ENCODE results near the gene NPL.

Gene NPL

DNA sequence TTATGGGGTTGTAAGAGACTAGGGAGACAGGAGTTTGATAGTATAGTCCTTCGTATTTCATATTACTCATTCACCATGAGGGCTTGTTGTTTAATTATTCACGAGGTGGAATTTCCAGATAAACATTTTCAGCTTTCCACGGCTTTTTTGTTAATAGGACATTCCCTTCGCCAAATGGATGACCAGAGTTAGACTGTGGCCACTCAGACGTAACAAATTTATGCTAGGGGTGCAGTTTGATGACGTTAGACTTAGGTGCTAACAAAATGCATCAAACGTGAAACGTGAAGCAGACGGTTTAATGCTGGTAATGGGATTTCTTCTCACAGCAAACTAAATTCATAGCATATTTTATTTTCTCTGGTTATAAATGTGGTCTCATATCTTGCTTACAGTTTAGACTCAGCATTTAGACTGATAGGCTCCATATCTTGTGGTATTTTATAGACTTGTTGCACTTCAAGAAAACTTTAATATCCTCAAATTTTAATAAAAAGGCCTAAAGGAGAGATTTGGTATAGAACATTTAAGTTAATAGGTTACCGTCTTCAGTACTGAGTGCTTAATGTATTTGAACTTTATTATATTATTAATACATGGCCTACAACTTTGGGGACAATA lies 51.9 kb downstream of the NPL start:
- Histone ChIP-seq H3K4me3 (ENCODE audit: low read length) (peak overlapping the region; percentile 43), H3K9ac (ENCODE audit: low read length) (no peak overlapping the region)

GRCh38 chr1:182842265-182842664 lies 52.7 kb downstream of the NPL start:
- Histone ChIP-seq H3K36me3 (ENCODE audit: control insufficient read depth, insufficient read depth, low read length) (peaks cover 6% of the 10 kb centered on the region), H3K27ac (ENCODE audit: low read depth, low read length) (no peak overlapping the region), H3K27me3 (ENCODE audit: control insufficient read depth, insufficient read depth, low read length) (no peaks in the 10 kb centered on the region), H3K4me1 (ENCODE audit: control insufficient read depth, insufficient read depth, low read length) (peaks cover 10% of the 10 kb centered on the region), H3K9ac (ENCODE audit: low read length) (no peak overlapping the region), H3K4me3 (ENCODE audit: low read length) (no peak overlapping the region)

More for the DNA sequence above, 51.9 kb downstream of the NPL start:
- peaks cover 10% of the 10 kb centered on the region for H3K4me1 ChIP-seq (ENCODE audit: control insufficient read depth, insufficient read depth, low read length)
- H3K36me3 ChIP-seq (ENCODE audit: control insufficient read depth, insufficient read depth, low read length) = peaks cover 6% of the 10 kb centered on the region
- no peak overlapping the region for H3K27ac ChIP-seq (ENCODE audit: low read depth, low read length)
- H3K27me3 ChIP-seq (ENCODE audit: control insufficient read depth, insufficient read depth, low read length) = no peaks in the 10 kb centered on the region

DNA sequence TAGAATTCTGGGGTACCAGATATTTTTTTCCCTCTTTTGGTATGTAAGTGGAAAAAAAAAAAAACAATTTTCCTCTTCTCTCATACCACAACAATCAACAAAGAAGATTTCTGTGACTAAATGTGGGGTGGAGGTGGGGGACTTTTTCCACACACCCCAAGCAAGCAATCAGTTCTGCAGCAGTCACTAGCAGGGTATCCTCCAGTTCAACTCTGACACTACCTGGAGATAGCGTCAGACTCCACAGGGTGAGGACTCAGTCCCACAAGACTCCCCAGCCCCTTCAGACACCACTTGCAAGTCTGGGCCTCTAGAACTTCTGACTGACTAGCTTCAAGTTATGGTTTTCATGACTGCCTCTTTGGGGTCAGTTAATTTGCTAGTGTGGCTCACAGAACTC lies 55.8 kb downstream of the NPL start:
- H3K27ac ChIP-seq (ENCODE audit: low read depth, low read length) = no peak overlapping the region
- H3K4me3 ChIP-seq (ENCODE audit: low read length) = no peak overlapping the region
- H3K27me3 ChIP-seq (ENCODE audit: control insufficient read depth, insufficient read depth, low read length) = no peaks in the 10 kb centered on the region
- peaks cover 10% of the 10 kb centered on the region for H3K4me1 ChIP-seq (ENCODE audit: control insufficient read depth, insufficient read depth, low read length)
- H3K9ac ChIP-seq (ENCODE audit: low read length) = no peak overlapping the region
- H3K36me3 ChIP-seq (ENCODE audit: control insufficient read depth, insufficient read depth, low read length) = peaks cover 11% of the 10 kb centered on the region

GRCh38 chr1:182845894-182846293 lies 56.3 kb downstream of the NPL start:
- Histone ChIP-seq H3K27me3 (ENCODE audit: control insufficient read depth, insufficient read depth, low read length) (no peaks in the 10 kb centered on the region), H3K27ac (ENCODE audit: low read depth, low read length) (no peak overlapping the region), H3K36me3 (ENCODE audit: control insufficient read depth, insufficient read depth, low read length) (peaks cover 11% of the 10 kb centered on the region), H3K4me3 (ENCODE audit: low read length) (no peak overlapping the region), H3K9ac (ENCODE audit: low read length) (no peak overlapping the region), H3K4me1 (ENCODE audit: control insufficient read depth, insufficient read depth, low read length) (peaks cover 10% of the 10 kb centered on the region)

- peaks cover 16% of the 10 kb centered on the region for H3K36me3 ChIP-seq (ENCODE audit: control insufficient read depth, insufficient read depth, low read length)
- no peaks in the 10 kb centered on the region for H3K27me3 ChIP-seq (ENCODE audit: control insufficient read depth, insufficient read depth, low read length)
- no peak overlapping the region for H3K4me3 ChIP-seq (ENCODE audit: low read length)
- peaks cover 6% of the 10 kb centered on the region for H3K4me1 ChIP-seq (ENCODE audit: control insufficient read depth, insufficient read depth, low read length)
- H3K9ac ChIP-seq (ENCODE audit: low read length) = no peak overlapping the region
- H3K27ac ChIP-seq (ENCODE audit: low read depth, low read length) = no peak overlapping the region
Observed at GRCh38 chr1:182847105-182847504, 57.5 kb downstream of the NPL start.

GRCh38 chr1:182848736-182849135 lies 59.2 kb downstream of the NPL start:
- H3K36me3 ChIP-seq (ENCODE audit: control insufficient read depth, insufficient read depth, low read length) = peaks cover 30% of the 10 kb centered on the region

GRCh38 chr1:182850319-182850718 lies 60.7 kb downstream of the NPL start:
- Histone ChIP-seq H3K4me3 (ENCODE audit: low read length) (no peak overlapping the region), H3K27ac (ENCODE audit: low read depth, low read length) (no peak overlapping the region), H3K27me3 (ENCODE audit: control insufficient read depth, insufficient read depth, low read length) (no peaks in the 10 kb centered on the region), H3K4me1 (ENCODE audit: control insufficient read depth, insufficient read depth, low read length) (no peaks in the 10 kb centered on the region), H3K36me3 (ENCODE audit: control insufficient read depth, insufficient read depth, low read length) (peaks cover 42% of the 10 kb centered on the region), H3K9ac (ENCODE audit: low read length) (no peak overlapping the region)

More at GRCh38 chr1:182848736-182849135, 59.2 kb downstream of the NPL start:
- no peaks in the 10 kb centered on the region for H3K27me3 ChIP-seq (ENCODE audit: control insufficient read depth, insufficient read depth, low read length)
- H3K9ac ChIP-seq (ENCODE audit: low read length) = no peak overlapping the region
- no peak overlapping the region for H3K27ac ChIP-seq (ENCODE audit: low read depth, low read length)
- H3K4me3 ChIP-seq (ENCODE audit: low read length) = no peak overlapping the region
- H3K4me1 ChIP-seq (ENCODE audit: control insufficient read depth, insufficient read depth, low read length) = no peaks in the 10 kb centered on the region

GRCh38 chr1:182851825-182852224 lies 62.3 kb downstream of the NPL start:
- Histone ChIP-seq H3K9ac (ENCODE audit: low read length) (no peak overlapping the region), H3K27me3 (ENCODE audit: control insufficient read depth, insufficient read depth, low read length) (no peaks in the 10 kb centered on the region), H3K4me1 (ENCODE audit: control insufficient read depth, insufficient read depth, low read length) (peaks cover 6% of the 10 kb centered on the region), H3K4me3 (ENCODE audit: low read length) (no peak overlapping the region), H3K27ac (ENCODE audit: low read depth, low read length) (no peak overlapping the region), H3K36me3 (ENCODE audit: control insufficient read depth, insufficient read depth, low read length) (peaks cover 44% of the 10 kb centered on the region)

- no peak overlapping the region for H3K4me3 ChIP-seq (ENCODE audit: low read length)
- no peaks in the 10 kb centered on the region for H3K27me3 ChIP-seq (ENCODE audit: control insufficient read depth, insufficient read depth, low read length)
- H3K9ac ChIP-seq (ENCODE audit: low read length) = no peak overlapping the region
- H3K36me3 ChIP-seq (ENCODE audit: control insufficient read depth, insufficient read depth, low read length) = peaks cover 74% of the 10 kb centered on the region
- no peak overlapping the region for H3K27ac ChIP-seq (ENCODE audit: low read depth, low read length)
- peaks cover 6% of the 10 kb centered on the region for H3K4me1 ChIP-seq (ENCODE audit: control insufficient read depth, insufficient read depth, low read length)
Observed at GRCh38 chr1:182855911-182856310, 66.3 kb downstream of the NPL start.

DNA sequence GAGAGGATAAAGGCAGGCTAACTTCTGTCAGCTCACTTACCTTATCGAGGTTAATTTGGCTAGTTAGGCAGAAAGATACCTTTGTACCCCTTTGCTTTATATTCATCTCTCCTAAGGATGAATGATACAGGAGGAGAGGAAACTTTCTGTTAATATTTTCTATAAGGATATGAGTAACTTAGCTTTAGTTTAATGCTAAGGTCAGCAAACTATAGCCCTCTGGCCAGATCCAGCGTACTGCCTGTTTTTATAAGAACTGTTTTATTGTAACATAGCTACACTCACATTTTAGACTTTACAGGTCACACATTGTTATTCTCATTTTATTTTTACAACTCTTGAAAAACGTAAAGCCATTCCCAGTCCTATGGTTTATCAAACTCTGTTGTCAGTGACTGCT lies 67.6 kb downstream of the NPL start:
- H3K4me1 ChIP-seq (ENCODE audit: control insufficient read depth, insufficient read depth, low read length) = peaks cover 6% of the 10 kb centered on the region
- no peak overlapping the region for H3K4me3 ChIP-seq (ENCODE audit: low read length)
- H3K27ac ChIP-seq (ENCODE audit: low read depth, low read length) = no peak overlapping the region
- H3K9ac ChIP-seq (ENCODE audit: low read length) = no peak overlapping the region
- H3K36me3 ChIP-seq (ENCODE audit: control insufficient read depth, insufficient read depth, low read length) = peaks cover 74% of the 10 kb centered on the region
- no peaks in the 10 kb centered on the region for H3K27me3 ChIP-seq (ENCODE audit: control insufficient read depth, insufficient read depth, low read length)

DNA sequence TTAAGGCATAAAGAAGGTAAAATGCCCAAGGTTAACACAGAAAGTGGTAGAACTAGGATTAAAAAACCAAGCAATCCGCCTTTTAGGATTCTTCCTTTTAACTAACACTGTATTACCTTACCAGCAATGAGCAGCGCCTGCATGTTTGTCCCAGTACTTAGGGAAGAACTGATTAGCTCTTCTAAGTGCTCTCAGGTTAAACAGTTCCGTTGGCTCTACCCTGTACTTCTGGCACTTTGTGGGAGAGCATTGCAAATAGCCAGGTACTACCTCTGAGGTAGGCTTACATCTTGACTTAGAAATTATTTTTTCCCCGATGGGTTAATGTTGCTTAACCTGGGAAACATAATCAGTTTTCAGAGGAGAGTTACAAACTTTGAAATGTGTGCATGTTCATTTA lies 71.1 kb downstream of the NPL start:
- no peaks in the 10 kb centered on the region for H3K27me3 ChIP-seq (ENCODE audit: control insufficient read depth, insufficient read depth, low read length)
- H3K9ac ChIP-seq (ENCODE audit: low read length) = no peak overlapping the region
- H3K36me3 ChIP-seq (ENCODE audit: control insufficient read depth, insufficient read depth, low read length) = peaks cover 51% of the 10 kb centered on the region
- H3K4me1 ChIP-seq (ENCODE audit: control insufficient read depth, insufficient read depth, low read length) = peaks cover 6% of the 10 kb centered on the region
- no peak overlapping the region for H3K27ac ChIP-seq (ENCODE audit: low read depth, low read length)
- H3K4me3 ChIP-seq (ENCODE audit: low read length) = no peak overlapping the region

- Histone ChIP-seq H3K27me3 (ENCODE audit: control insufficient read depth, insufficient read depth, low read length) (no peaks in the 10 kb centered on the region), H3K9ac (ENCODE audit: low read length) (no peak overlapping the region), H3K27ac (ENCODE audit: low read depth, low read length) (no peak overlapping the region), H3K4me1 (ENCODE audit: control insufficient read depth, insufficient read depth, low read length) (no peaks in the 10 kb centered on the region), H3K36me3 (ENCODE audit: control insufficient read depth, insufficient read depth, low read length) (peaks cover 47% of the 10 kb centered on the region), H3K4me3 (ENCODE audit: low read length) (no peak overlapping the region)
Observed at GRCh38 chr1:182861994-182862393, 72.4 kb downstream of the NPL start.

GRCh38 chr1:182862827-182863226 lies 73.3 kb downstream of the NPL start:
- H3K27me3 ChIP-seq (ENCODE audit: control insufficient read depth, insufficient read depth, low read length) = no peaks in the 10 kb centered on the region
- no peak overlapping the region for H3K9ac ChIP-seq (ENCODE audit: low read length)
- H3K4me3 ChIP-seq (ENCODE audit: low read length) = no peak overlapping the region
- no peak overlapping the region for H3K27ac ChIP-seq (ENCODE audit: low read depth, low read length)
- peaks cover 39% of the 10 kb centered on the region for H3K36me3 ChIP-seq (ENCODE audit: control insufficient read depth, insufficient read depth, low read length)
- no peaks in the 10 kb centered on the region for H3K4me1 ChIP-seq (ENCODE audit: control insufficient read depth, insufficient read depth, low read length)

All from rectal smooth muscle tissue (tissue), 1 donor.